Lung (tissue), 12 donors: ENCODE measurements around the gene VPS16. TPM values are rescaled to one million over a fixed set of nuclear protein-coding genes. Genes with fewer than 3 reads are reported as not detected.

Experiments
- ATAC-seq: fragments of 200-7000 bp; cut with Tn5 transposase; one replicate; pipeline ENCODE4 v1.9.1; 2020; ENCODE audit warnings: moderate number of reproducible peaks; ENCODE audit not compliant: insufficient read depth, low FRiP score
- DNase-seq, 3 donors: peaks; one replicate each; pipeline ENCODE4 v3.0.0-alpha.2; 2013 to 2017
- H3K27ac ChIP-seq, 2 donors: one replicate each; pipeline ENCODE4 v1.5.1; 2013; ENCODE audit warnings: mild to moderate bottlenecking in 2 of 2, moderate library complexity in 2 of 2, control low read depth in 1 of 2, inconsistent platforms in 1 of 2, low read depth in 1 of 2, low read length in 1 of 2
- H3K27me3 ChIP-seq, 3 donors: one replicate each; pipeline ENCODE4 v1.5.1; 2013; ENCODE audit warnings: low read length in 2 of 3; ENCODE audit not compliant: control insufficient read depth in 3 of 3, insufficient read depth in 3 of 3
- H3K36me3 ChIP-seq, 4 donors: one replicate each; pipeline ENCODE4 v1.5.1; 2013; ENCODE audit warnings: low read length in 4 of 4, mild to moderate bottlenecking in 1 of 4, moderate library complexity in 1 of 4; ENCODE audit not compliant: control insufficient read depth in 4 of 4, insufficient read depth in 4 of 4
- H3K4me1 ChIP-seq, 5 donors: one replicate each; pipeline ENCODE4 v1.5.1; 2013; ENCODE audit warnings: low read length in 5 of 5, mild to moderate bottlenecking in 2 of 5, moderate library complexity in 1 of 5; ENCODE audit not compliant: control insufficient read depth in 5 of 5, insufficient read depth in 5 of 5
- H3K4me3 ChIP-seq: one replicate; pipeline ENCODE4 v1.5.1; 2013; ENCODE audit warnings: mild to moderate bottlenecking, control low read depth, moderate library complexity
- H3K9ac ChIP-seq, 2 donors: one replicate each; pipeline ENCODE4 v1.5.1; 2013; ENCODE audit warnings: low read length in 2 of 2, control low read depth in 1 of 2; ENCODE audit not compliant: insufficient read depth in 1 of 2
- H3K9me3 ChIP-seq, 4 donors: one replicate each; pipeline ENCODE4 v1.5.1; 2013; ENCODE audit warnings: low read length in 3 of 4, mild to moderate bottlenecking in 1 of 4, moderate library complexity in 1 of 4; ENCODE audit not compliant: control insufficient read depth in 4 of 4, insufficient read depth in 3 of 4
- CTCF ChIP-seq: IDR thresholded peaks from 2 replicates; pipeline ENCODE4 v1.5.1; 2012; ENCODE audit warnings: mild to moderate bottlenecking; ENCODE audit errors: control extremely low read depth, extremely low read depth
- WGBS, 2 donors: extraction: QIAGEN DNeasy Blood & Tissue Kit; methylation state at CpG; one replicate each; pipeline ENCODE4 v1.1.7; 2013; 5-methylcytosine and 5-hydroxymethylcytosine counted together
- polyA plus RNA-seq, 2 donors: library from polyadenylated mRNA; stranded (reverse); fragments of 200-250 nt; gene quantifications; one replicate each; pipeline ENCODE4 v1.2.1, GENCODE V29; 2013
- total RNA-seq, 2 donors: library from RNA; depleted of rRNA in 1 of 2; stranded (reverse); fragments of >200 nt in 1 of 2; gene quantifications; one replicate each; pipeline ENCODE4 v1.2.1, GENCODE V29; 2014 to 2021
- donor health status: control.
- donor health status: control.
- donor health status: Bipolar disorder and iron deficiency.
- donor health status: healthy.
- donor health status: DM: yes; HTN: yes; CAD: no.

Gene VPS16
- total and polyA plus RNA-seq, 4 donors = 26.1 to 53.4 (median 42.5) TPM

- no peak overlapping the region for H3K9ac ChIP-seq
- peak overlapping the region; percentile 15 for H3K4me3 ChIP-seq
- peaks cover 0 to 5% (median under 1%) of the 10 kb centered on the region in 4 donors for H3K36me3 ChIP-seq
- no peak overlapping the region for H3K27ac ChIP-seq
- peaks cover 0 to 24% (median 19%) of the 10 kb centered on the region in 3 donors for H3K27me3 ChIP-seq
- TF ChIP-seq CTCF = no peak
- H3K4me1 ChIP-seq = peaks cover 3 to 25% (median 10%) of the 10 kb centered on the region in 5 donors
- no peak for DNase-seq
- 22 to 25% methylated on average over 33 to 34 of the region's 34 CpGs for WGBS, 2 donors
- no peaks in the 10 kb centered on the region for H3K9me3 ChIP-seq
- ATAC-seq = no peak
Measured at GRCh38 chr20:2871661-2872458, 31.3 kb downstream of the VPS16 start.

DNA sequence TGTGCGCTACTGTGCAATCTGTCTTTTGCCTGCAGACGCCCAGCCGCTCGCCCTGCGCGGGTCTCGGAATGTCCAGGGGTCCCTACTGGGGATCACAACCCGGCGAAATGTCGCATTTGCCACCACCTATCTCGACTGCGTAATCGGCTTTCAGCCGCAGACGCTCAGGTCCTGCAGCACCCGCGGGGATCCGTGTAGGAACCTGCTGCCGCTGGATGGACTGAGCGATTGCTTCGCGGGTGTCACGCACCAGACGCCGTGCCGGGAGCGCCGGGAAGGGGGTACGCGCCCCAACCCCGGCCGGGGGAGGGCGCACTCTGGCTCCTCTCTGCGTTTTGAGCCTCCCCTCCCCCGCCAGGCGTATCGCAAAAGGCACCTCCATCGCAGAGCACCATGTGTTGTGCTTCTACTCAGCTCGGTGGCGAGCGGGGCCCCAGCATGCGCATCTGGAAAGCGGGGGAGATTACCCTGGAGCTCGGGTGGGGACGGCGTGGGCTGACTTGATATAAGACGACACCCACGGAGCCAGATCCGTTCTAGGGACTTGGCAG, 32.0 kb downstream of the VPS16 start:
- DNase-seq = peak; percentile 33 to 43 (median 37)
- TF ChIP-seq CTCF = no peak

DNA sequence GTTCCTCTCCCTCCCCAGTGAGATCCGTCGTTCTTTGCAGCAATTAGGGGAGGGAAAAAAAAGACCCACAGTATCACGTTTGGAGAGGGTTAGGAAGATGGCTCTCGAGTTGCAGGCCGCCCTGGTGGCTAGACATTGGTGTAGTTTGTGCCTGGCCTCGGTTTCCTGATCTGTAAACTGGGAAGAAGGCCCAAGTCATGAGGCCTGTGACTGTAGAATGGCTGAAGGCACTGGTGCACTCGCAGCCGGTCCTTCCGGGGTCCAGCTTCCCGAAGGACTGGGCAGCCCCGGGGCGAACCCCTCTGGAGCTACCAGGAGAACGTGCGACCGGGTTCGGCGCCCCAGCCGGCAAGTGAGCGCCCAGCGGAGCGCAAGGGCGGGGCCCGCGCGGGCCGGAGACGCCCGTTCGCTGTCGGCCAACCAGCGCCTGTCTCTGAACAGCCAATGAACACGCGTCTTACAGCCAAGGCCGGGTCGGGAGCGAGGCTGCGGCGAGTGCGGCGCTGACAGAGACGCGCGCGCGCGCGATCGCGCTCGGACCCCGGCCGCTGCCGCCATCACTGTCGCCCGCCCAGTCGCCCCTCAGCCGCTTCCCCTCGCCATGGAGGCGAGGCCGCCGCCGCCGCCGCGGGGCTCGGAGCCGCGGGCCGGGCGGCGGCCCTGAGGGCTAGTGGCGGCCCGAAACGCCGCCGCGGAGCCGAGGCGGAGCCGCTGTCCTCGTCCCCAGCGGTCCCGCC, 32.6 kb downstream of the VPS16 start, which contains the start of gene PTPRA:
Gene PTPRA (plus strand): TSS at position 472 of the 737 bp plus-strand sequence. CDS start 90,797 bp downstream, outside the sequence.
- peaks cover 0 to 24% (median 19%) of the 10 kb centered on the region in 3 donors for H3K27me3 ChIP-seq
- H3K4me3 ChIP-seq = peak within 1 kb of the TSS; percentile 86
- peaks cover 3 to 25% (median 8%) of the 10 kb centered on the region in 5 donors for H3K4me1 ChIP-seq
- peaks cover 0 to 6% (median 0%) of the 10 kb centered on the region in 4 donors for H3K36me3 ChIP-seq
- ATAC-seq (peak; percentile 98), DNase-seq (peak; percentile 94 to 97 (median 94))
- H3K9ac ChIP-seq = peak within 1 kb of the TSS; percentile 53 to 60
- whole genome bisulfite sequencing, 2 donors = 0% methylated on average over 56 to 83 of the region's 83 CpGs
- peak within 1 kb of the TSS; percentile 65 to 91 for H3K27ac ChIP-seq
- no peak for TF ChIP-seq CTCF
- H3K9me3 ChIP-seq = no peaks in the 10 kb centered on the region

More for the DNA sequence above, 32.0 kb downstream of the VPS16 start:
- ATAC-seq = peak; percentile 66
- Histone ChIP-seq H3K36me3 (peaks cover 0 to 6% (median 0%) of the 10 kb centered on the region in 4 donors), H3K4me1 (peaks cover 3 to 25% (median 9%) of the 10 kb centered on the region in 5 donors), H3K4me3 (peak overlapping the region; percentile 56), H3K27ac (no peak overlapping the region), H3K27me3 (peaks cover 0 to 24% (median 19%) of the 10 kb centered on the region in 3 donors), H3K9me3 (no peaks in the 10 kb centered on the region), H3K9ac (no peak overlapping the region)
- 0% methylated on average over 49 of the region's 49 CpGs for WGBS, 2 donors
